Measurements from ENCODE around the gene FOXM1. TPM values are rescaled to one million over a fixed set of nuclear protein-coding genes. Genes with fewer than 3 reads are reported as not detected.
"Not testable (repeated sequence)": the region's sequence is repeated elsewhere in the genome, so short reads cannot be mapped to it uniquely, and the experiment has no call there.

Gene FOXM1
- polyA plus RNA-seq, 1 donor, result 13.7 TPM

DNA sequence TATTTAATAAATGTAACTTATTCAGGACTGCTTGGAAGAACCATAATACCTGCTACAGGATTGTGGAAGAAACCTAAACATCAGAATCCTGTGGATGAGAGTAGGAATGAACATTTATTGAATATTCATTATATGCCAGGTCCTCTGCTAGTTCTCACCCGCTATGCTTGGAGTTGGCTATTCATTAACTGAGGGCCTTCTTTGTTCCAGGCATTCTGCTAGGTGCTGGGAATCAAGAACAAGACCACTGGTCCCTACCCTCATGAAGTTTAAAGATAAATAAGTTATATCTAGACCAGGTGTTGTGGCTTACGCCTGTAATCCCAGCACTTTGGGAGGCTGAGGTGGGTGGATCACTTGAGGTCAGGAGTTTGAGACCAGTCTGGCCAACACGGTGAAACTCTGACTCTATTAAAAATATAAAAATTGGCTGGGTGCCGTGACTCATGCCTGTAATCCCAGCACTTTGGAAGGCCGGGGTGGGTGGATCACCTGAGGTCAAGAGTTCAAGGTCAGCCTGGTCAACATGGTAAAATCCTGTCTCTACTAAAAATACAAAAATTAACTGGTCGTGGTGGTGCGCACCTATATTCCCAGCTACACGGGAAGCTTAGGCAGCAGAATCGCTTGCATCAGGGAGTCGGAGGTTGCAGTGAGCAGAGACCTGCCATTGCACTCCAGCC is 9.9 kb upstream of the FOXM1 start:
- no peak for DNase-seq (ENCODE audit: low read depth)

DNA sequence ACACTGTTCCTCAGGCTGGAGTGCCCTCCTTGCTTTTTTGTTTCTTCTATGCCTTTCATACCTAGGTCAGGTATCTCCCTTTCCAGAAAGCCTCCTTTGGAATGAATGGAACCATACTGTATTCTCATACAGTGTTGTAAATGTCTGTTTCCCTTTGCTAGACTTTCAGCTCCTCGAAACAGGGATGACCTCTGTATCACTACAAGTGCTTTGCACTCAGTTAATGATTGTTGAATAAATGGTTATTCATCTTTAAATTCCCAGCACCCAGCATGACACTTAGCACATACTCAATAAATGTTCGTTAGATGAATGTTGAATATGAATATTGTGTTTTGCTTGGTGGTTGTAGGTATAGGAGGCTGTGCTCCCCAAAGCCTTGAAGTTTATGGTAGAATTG is 7.8 kb upstream of the FOXM1 start:
- DNase-seq (ENCODE audit: low read depth), result no peak

DNA sequence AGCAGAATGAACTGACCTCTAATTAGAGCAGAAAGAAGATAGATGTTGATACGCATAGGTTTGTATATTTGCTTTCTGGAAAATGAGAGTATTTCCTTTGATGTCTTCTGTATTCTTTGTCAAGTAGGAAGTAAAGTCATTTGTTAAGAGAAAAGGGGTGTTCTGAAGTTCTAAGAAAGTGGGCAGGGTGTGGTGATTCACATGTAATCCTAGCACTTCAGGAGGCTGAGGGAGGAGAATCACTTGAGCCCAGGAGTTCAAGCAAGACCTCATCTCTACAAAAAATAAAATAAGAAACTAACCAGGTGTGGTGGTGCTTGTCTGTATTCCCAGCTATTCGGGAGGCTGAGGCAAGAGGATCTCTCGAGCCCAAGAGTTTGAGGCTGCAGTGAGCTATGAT is 2.9 kb upstream of the FOXM1 start:
- no peak for DNase-seq (ENCODE audit: low read depth)

- DNase-seq (ENCODE audit: low read depth), result no peak
Observed at GRCh38 chr12:2877953-2878732, 1.2 kb upstream of the FOXM1 start.

DNA sequence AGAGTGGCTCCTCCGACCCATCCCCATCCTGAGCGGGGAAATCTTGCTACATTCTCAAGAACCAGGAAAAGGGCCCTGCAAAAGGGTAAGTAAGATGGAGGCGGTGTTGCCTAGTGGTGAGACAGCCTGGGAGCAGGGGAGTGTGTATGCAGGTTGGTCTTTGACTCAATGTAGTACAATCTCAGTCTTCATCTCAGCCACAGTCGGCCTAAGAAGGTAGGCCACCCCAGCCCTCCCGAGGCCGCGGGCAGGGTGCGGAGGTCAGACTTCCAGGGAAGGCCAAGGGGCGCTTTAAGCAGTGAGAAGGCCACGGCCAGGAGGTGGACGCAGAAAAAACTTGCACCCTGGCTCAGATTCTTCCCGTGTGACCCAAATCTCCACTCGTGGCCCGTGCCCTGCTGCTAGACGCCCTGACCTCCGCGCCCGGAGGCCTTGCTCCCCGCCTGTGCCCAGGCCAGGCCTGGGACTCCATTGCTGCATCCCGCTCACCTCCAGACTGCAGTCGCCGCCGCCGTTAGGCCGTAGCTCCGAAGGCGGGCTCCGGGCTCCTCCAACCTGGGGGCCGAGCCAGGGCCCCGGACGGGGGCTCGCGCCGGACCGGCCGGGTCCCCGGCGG is 435 bp downstream of the FOXM1 start:
- no peak for DNase-seq (ENCODE audit: low read depth)

- not testable (repeated sequence) for DNase-seq (ENCODE audit: low read depth)
Observed at GRCh38 chr12:2868986-2869632, 7.9 kb downstream of the FOXM1 start.

- DNase-seq (ENCODE audit: low read depth), result no peak
Observed at GRCh38 chr12:2864198-2864597, 12.8 kb downstream of the FOXM1 start.

DNA sequence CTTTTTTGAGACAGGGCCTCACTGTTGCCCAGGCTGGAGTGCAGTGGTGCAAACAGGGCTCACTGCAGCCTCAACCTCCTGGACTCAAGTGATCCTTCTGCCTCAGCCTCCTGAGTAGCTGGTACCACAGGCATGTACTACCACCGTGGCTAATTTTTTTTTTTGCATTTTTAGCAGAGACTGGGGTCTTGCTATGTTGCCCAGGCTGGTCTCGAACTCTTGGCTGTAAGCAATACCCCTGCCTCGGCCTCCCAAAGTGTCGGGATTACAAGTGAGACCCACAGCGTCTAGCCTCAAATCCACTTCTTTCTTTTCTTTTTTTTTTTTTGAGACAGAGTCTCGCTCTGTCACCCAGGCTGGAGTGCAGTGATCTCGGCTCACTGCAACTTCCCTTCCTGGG is 13.6 kb downstream of the FOXM1 start:
- DNase-seq (ENCODE audit: low read depth), result not testable (repeated sequence)

DNA sequence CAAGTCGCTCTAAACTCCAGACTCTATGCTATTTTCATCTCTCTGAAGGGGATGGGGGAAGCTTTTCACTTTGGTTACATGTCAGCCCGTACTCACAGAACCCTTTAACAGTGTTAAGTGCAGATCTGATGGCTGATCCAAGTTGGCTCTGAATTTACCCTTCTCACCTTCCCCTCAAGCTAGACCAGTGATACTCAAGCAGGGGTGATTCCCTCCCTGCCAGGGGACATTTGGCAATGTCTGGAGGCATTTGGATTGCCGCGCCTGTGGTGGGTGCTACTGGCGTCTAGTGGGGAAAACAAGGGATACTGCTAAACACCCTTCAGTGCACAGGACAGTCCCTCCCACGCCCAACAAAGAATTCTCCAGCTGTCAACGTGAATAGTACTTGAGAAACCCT is 14.1 kb downstream of the FOXM1 start:
- no peak for DNase-seq (ENCODE audit: low read depth)

GRCh38 chr12:2860170-2860569 is 16.8 kb downstream of the FOXM1 start:
- DNase-seq (ENCODE audit: low read depth), result no peak

DNA sequence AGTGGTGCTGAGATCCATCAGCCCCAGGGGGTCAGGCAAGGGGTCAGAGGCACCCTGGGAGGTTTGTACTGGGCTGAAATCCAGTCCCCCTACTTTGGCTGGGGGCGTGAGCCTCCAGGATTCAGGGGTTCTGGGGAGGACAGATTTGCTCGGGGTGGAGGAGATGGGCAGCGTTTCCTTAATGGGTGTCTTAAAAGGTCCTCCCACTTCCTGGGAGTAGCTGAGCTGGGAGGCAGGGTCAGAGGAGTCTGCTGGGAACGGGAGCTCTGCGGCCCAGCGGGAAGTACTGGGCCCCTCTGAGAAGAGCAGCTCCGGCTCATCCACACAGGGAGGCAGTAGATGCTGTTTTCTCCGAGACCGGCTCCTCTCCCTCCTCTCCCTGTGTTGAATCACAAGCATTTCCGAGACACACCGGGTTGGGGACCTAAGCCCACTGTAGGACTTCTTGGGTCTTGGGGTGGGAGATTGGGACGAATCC is 18.0 kb downstream of the FOXM1 start:
- no peak for DNase-seq (ENCODE audit: low read depth)

DNA sequence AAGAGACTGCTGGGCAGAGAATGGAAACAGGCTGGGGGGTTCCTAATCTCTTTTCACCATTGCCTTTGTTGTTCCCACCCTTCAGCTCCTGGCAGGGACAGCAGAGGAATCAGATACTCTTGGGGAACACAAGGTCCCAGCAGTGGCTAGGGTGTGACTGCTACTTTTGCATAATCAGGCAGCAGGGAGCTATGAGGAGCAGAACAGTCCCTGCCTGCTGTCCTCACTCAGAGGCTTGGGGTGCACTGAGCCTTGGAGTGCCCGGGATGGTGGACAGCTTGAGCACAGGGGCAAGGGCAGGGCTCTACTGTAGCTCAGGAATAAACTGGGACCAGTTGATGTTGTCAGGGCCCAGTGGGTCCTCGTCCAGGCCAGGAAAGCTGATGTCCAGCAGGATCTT is 18.6 kb downstream of the FOXM1 start:
- DNase-seq (ENCODE audit: low read depth), result no peak

GRCh38 chr12:2857576-2857975 is 19.4 kb downstream of the FOXM1 start:
- no peak for DNase-seq (ENCODE audit: low read depth)

DNA sequence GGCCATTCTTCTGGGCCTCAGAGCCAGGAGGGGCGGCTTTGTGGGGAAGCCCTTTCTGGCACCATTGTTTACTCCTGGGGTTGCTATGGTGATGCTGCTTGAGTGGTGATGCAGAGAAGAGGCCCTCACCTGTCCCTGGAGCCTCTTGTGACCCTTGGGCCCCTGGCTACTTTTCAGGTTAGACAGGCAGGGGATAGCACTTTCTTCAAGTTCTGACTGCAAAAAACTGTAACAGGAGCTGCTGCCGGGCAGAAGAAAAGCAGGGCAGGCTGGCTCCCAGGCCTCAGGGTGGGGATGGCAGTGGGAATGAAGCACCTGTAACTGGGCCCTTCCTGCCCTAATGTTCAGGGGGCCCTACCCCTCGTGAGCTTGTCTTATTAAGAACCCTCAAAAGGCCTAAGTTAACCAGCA is 19.9 kb downstream of the FOXM1 start, which contains the start of gene TEX52:
TEX52 (minus strand) TSS at position 19 of the 411 bp plus-strand sequence; CDS start at position 6, 13 bp downstream.
- DNase-seq (ENCODE audit: low read depth), result no peak

- DNase-seq (ENCODE audit: low read depth), result no peak
Observed at GRCh38 chr12:2856051-2856450, 20.9 kb downstream of the FOXM1 start.

DNA sequence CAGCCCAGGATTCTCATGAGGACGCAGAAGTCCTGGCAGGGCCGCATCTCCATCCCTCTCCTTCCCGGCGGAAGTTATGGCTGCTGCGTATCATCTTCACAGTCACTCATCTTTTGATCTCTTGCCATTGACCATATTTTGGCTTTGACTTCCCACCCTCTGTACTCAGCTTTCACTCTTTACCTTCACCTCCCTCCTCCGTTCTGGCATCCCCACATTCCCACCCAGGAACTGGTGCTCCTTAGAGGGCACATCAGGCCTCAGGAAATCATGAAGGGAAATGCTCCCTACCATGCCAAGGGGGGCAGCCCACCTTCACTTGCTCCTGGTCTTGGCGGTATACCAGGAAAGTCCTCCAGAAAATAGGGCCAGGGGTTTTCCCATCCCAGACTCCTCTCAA is 21.4 kb downstream of the FOXM1 start:
- no peak for DNase-seq (ENCODE audit: low read depth)

DNA sequence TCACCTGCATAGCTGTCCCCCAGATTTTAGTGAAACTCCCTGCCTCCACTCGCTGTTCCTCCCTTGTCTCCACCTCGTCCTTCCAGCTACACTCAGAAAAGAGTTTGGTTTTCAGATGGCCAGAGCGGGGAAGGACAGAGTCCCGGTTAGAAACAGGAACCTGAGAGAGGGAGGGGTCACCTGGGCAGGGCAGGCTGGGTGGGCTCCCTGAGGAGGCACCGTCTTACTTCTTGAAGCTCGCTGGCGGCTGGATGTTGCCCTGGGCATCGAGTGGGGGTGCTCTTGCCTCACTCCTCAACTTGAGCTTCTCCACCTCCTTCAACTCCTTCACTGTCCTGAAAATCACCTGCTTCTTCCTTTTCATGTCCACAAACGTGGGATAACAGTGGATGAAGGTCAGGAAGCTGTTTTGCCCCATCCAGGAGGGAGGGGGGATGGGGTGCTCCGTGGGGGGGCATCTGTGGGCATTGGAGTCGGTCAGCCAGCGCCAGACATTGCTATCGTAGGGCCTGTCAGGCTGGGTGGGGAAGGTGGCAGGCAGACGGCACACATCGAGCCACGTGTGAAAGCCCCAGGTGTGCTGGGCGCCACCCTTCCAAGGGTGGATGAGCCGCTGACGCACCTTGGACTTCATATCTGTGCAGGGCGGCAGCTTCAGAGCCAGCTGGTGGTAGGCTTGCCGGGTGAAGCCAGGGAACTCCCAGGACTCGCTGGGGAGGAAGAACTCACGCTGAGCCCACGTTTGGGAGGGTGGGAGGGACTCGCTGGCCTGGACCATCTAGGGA is 22.1 kb downstream of the FOXM1 start:
- no peak for DNase-seq (ENCODE audit: low read depth)

- peak; percentile 36 for DNase-seq (ENCODE audit: low read depth)
Observed at GRCh38 chr12:2853626-2854025, 23.3 kb downstream of the FOXM1 start.

GRCh38 chr12:2851931-2852330 is 25.0 kb downstream of the FOXM1 start:
- DNase-seq (ENCODE audit: low read depth), result no peak

DNA sequence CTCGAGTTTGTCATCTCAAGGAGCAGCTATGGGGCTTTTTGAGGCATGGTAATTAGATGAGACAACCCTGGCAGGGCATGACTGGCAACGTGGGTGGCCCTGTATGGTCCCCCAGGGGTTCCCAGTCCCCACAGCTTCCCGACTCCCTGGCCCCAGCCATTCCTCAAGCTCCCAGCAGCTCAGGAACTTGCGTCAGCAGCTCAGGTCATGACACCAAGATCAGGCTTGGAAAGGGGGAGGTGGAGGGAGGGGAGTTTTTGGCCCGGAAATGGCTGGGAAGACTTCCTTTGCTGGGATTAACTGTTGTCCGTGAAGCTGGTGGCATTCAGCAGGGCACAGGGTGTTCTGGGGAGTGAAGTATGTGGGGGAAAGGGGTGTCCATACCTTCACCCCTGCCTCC is 31.7 kb downstream of the FOXM1 start:
- DNase-seq (ENCODE audit: low read depth), result no peak

DNA sequence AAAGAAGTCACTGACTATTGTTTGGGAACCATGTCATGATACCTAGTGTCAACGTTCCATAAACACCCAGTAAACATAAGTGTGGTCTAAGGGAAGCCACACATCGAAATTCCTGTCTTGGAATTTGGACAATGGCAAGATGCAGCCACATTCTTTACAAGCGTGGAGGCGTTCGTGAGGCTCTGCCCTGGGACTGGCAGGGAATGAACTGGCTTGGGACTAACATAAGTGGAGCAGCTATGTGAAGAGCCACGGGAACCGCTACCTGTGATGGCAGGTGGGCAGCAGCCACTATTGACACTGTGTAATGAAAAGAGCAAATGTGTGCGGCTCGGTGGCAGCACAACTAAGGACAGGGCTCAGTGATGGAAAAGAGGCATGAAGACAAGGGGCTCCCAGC is 32.2 kb downstream of the FOXM1 start:
- DNase-seq (ENCODE audit: low read depth), result no peak
